ENCODE results near the gene ARHGEF1. TPM values are rescaled to one million over a fixed set of nuclear protein-coding genes. Genes with fewer than 3 reads are reported as not detected.

The ARHGEF1 gene
- total RNA-seq, 1 experiment from 2014 or later: 69.5 TPM

DNA sequence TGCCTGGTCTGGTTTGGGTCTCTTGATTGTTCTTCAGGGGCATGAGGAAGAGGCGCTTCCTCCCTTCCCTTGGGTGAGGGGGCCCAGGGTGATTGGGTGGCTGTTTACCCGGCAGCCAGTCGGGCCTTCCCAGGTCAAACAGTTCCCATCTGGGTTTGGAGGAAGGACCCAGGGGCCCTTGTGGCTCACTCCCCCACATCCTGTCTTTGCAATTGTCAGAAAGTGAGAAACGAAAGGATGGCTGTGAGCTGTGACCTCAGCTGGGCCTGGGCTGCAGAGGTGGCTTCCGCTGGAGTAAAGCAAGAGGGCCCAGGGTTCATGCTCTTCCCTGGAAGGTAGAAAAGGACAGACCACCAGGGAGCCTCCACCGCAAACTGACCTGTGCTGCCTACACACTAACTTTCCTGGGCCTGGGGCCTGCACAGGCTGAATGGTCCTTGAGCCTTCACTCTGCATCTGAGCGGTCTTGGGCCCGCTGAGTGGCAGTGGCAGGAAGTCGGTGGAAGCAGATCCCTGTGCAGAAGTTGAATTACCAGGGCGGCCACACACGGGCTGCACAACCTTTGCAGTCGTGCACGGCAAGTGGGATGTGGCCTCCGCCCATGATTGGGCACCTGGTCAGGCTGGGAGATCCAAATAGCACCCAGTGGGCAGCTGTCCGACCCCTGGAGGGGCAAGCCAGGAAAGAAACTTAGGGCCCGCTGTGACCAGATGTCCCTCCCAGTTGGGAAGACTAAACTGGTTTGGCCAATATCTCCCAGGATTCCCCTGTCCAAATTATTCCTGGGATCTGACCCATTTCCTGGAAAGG is 11.2 kb upstream of the ARHGEF1 start:
- ChIA-PET POLR2A (no interaction called here), CTCF (no interaction called here)
- intact Hi-C loops (cut with micrococcal nuclease; ENCODE audit: unreplicated experiment) (no loop called here), in situ Hi-C loops (cut with HindIII; ENCODE audit: low pct_unique_long_range_greater_than_20kb, low sequenced_read_pairs) (no loop called here)
- Histone ChIP-seq H3K27ac (ENCODE audit: low read length) (no peak overlapping the region), H3K27me3 (ENCODE audit: control insufficient read depth, insufficient read depth, low read length) (no peaks in the 10 kb centered on the region), H3K9me3 (ENCODE audit: control insufficient read depth, insufficient read depth, low read depth, low read length) (no peaks in the 10 kb centered on the region), H3K4me3 (ENCODE audit: low read depth in 2 of 2, low read length in 2 of 2) (no peak overlapping the region), H3K4me1 (ENCODE audit: control insufficient read depth, insufficient read depth, low read length) (peaks cover 7% of the 10 kb centered on the region), H3K36me3 (ENCODE audit: control insufficient read depth, insufficient read depth, low read length) (no peaks in the 10 kb centered on the region; the same call in 1 of the 2 replicates)
- DNase-seq (ENCODE audit: low read depth, low spot score): no peak
- TF ChIP-seq, protein P1, sequence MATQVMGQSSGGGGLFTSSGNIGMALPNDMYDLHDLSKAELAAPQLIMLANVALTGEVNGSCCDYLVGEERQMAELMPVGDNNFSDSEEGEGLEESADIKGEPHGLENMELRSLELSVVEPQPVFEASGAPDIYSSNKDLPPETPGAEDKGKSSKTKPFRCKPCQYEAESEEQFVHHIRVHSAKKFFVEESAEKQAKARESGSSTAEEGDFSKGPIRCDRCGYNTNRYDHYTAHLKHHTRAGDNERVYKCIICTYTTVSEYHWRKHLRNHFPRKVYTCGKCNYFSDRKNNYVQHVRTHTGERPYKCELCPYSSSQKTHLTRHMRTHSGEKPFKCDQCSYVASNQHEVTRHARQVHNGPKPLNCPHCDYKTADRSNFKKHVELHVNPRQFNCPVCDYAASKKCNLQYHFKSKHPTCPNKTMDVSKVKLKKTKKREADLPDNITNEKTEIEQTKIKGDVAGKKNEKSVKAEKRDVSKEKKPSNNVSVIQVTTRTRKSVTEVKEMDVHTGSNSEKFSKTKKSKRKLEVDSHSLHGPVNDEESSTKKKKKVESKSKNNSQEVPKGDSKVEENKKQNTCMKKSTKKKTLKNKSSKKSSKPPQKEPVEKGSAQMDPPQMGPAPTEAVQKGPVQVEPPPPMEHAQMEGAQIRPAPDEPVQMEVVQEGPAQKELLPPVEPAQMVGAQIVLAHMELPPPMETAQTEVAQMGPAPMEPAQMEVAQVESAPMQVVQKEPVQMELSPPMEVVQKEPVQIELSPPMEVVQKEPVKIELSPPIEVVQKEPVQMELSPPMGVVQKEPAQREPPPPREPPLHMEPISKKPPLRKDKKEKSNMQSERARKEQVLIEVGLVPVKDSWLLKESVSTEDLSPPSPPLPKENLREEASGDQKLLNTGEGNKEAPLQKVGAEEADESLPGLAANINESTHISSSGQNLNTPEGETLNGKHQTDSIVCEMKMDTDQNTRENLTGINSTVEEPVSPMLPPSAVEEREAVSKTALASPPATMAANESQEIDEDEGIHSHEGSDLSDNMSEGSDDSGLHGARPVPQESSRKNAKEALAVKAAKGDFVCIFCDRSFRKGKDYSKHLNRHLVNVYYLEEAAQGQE (IDR thresholded peaks at IDR 0.05; ENCODE audit: insufficient read depth in 1 of 2, low read depth in 2 of 2, low read length in 1 of 2): no peak
- TF ChIP-seq TCF7L2 (IDR thresholded peaks at IDR 0.05; ENCODE audit: low read depth, low read length) (no peak), SIN3A (IDR thresholded peaks at IDR 0.05; ENCODE audit: borderline replicate concordance, insufficient read depth, low read depth, low read length) (no peak), POLR2AphosphoS5 (IDR thresholded peaks at IDR 0.05; ENCODE audit: low read depth, low read length) (no peak; the same call in 1 of the 2 replicates)
- TF ChIP-seq, protein P2, sequence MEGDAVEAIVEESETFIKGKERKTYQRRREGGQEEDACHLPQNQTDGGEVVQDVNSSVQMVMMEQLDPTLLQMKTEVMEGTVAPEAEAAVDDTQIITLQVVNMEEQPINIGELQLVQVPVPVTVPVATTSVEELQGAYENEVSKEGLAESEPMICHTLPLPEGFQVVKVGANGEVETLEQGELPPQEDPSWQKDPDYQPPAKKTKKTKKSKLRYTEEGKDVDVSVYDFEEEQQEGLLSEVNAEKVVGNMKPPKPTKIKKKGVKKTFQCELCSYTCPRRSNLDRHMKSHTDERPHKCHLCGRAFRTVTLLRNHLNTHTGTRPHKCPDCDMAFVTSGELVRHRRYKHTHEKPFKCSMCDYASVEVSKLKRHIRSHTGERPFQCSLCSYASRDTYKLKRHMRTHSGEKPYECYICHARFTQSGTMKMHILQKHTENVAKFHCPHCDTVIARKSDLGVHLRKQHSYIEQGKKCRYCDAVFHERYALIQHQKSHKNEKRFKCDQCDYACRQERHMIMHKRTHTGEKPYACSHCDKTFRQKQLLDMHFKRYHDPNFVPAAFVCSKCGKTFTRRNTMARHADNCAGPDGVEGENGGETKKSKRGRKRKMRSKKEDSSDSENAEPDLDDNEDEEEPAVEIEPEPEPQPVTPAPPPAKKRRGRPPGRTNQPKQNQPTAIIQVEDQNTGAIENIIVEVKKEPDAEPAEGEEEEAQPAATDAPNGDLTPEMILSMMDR (IDR thresholded peaks at IDR 0.05): no peak
- BruUV-seq (replicated peaks): no TSS peak
- ATAC-seq: peak; percentile 13; the same call in 1 of the 2 replicates

DNA sequence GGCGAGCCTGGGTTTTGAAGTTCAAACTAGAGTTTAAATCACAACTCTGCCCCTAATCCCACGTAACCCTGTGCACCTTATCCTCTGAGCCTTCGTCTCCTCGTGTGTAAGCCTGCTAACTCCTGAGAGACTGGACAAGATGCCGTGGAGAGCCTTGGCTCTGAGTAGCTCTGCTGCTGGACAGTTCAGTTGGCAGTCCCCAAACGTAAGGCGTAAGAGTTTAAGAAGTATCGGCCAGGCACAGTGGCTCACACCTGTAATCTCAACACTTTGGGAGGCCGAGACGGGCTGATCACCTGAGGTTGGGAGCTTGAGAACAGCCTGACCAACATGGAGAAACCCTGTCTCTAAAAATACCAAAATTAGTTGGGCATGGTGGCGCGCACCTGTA is 10.6 kb upstream of the ARHGEF1 start:
- ChIA-PET POLR2A (interaction anchor here (1.3 kb wide), 1 partner anchor 78 kb away, joined by 11 read pairs; no protein-coding TSS in a partner anchor), CTCF (no interaction called here)
- ATAC-seq: peak; percentile 36
- TF ChIP-seq, protein P1 (IDR thresholded peaks at IDR 0.05; ENCODE audit: insufficient read depth in 1 of 2, low read depth in 2 of 2, low read length in 1 of 2): no peak
- TF ChIP-seq SIN3A (IDR thresholded peaks at IDR 0.05; ENCODE audit: borderline replicate concordance, insufficient read depth, low read depth, low read length) (no peak; the same call in 1 of the 2 replicates), POLR2AphosphoS5 (IDR thresholded peaks at IDR 0.05; ENCODE audit: low read depth, low read length) (no peak; the same call in none of the 2 replicates), TCF7L2 (IDR thresholded peaks at IDR 0.05; ENCODE audit: low read depth, low read length) (no peak)
- TF ChIP-seq, protein P2 (IDR thresholded peaks at IDR 0.05): no peak
- no peak overlapping the region for H3K4me3 ChIP-seq (ENCODE audit: low read depth in 2 of 2, low read length in 2 of 2)
- intact Hi-C loops (cut with micrococcal nuclease; ENCODE audit: unreplicated experiment) (no loop called here), in situ Hi-C loops (cut with HindIII; ENCODE audit: low pct_unique_long_range_greater_than_20kb, low sequenced_read_pairs) (no loop called here)
- no TSS peak for BruUV-seq (replicated peaks)
- no peak for DNase-seq (ENCODE audit: low read depth, low spot score)
- no peak overlapping the region for H3K27ac ChIP-seq (ENCODE audit: low read length)
- no peaks in the 10 kb centered on the region for H3K27me3 ChIP-seq (ENCODE audit: control insufficient read depth, insufficient read depth, low read length)
- H3K9me3 ChIP-seq (ENCODE audit: control insufficient read depth, insufficient read depth, low read depth, low read length): no peaks in the 10 kb centered on the region
- H3K36me3 ChIP-seq (ENCODE audit: control insufficient read depth, insufficient read depth, low read length): no peaks in the 10 kb centered on the region; the same call in 1 of the 2 replicates
- H3K4me1 ChIP-seq (ENCODE audit: control insufficient read depth, insufficient read depth, low read length): peaks cover 7% of the 10 kb centered on the region

Data from Panc1 (cell line).